Esophagus squamous epithelium (tissue), 4 donors: ENCODE results near the gene RBBP4.

Experiments
- POLR2A ChIP-seq, 4 donors: fragments of 450-650 bp; IDR thresholded peaks; one replicate each; pipeline ENCODE4 v1.6.1; 2017; ENCODE audit warnings: antibody characterized with exemption in 4 of 4, mild to moderate bottlenecking in 4 of 4, moderate library complexity in 3 of 4
- TF ChIP-seq, protein P1 (sequence below), 6 experiments: fragments of 450-650 bp in 4 of 6; fragments of 200-600 bp in 2 of 6; sonication (generic) in 2 of 6; IDR thresholded peaks; one replicate each; pipeline ENCODE4 v1.5.1; 2016 to 2019; ENCODE audit warnings: antibody characterized with exemption in 6 of 6, mild to moderate bottlenecking in 4 of 6, moderate library complexity in 4 of 6

DNA sequence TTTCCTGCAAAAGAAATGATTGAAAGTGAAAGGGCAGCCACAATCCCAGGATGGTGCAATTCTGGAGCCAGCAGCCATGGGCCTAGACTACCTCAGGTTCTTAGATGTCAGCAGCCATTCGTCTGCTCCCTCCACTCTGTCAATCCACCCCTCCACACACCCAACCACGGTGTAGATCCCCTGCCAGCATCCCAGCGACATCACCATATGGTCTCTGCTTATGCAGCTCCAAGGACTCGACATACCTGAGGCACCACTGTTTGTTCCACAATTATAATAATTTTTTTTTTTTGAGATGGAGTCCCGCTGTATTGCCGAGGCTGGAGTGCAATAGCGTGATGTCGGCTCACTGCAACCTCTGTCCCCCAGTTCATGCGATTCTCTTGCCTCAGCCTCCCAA is 45.0 kb downstream of the RBBP4 start:
- TF ChIP-seq, protein P1, sequence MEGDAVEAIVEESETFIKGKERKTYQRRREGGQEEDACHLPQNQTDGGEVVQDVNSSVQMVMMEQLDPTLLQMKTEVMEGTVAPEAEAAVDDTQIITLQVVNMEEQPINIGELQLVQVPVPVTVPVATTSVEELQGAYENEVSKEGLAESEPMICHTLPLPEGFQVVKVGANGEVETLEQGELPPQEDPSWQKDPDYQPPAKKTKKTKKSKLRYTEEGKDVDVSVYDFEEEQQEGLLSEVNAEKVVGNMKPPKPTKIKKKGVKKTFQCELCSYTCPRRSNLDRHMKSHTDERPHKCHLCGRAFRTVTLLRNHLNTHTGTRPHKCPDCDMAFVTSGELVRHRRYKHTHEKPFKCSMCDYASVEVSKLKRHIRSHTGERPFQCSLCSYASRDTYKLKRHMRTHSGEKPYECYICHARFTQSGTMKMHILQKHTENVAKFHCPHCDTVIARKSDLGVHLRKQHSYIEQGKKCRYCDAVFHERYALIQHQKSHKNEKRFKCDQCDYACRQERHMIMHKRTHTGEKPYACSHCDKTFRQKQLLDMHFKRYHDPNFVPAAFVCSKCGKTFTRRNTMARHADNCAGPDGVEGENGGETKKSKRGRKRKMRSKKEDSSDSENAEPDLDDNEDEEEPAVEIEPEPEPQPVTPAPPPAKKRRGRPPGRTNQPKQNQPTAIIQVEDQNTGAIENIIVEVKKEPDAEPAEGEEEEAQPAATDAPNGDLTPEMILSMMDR (IDR thresholded peaks at IDR 0.05), result no peak
- no peak for TF ChIP-seq POLR2A (IDR thresholded peaks at IDR 0.05)
